Calu3 (cell line): Measurements from ENCODE around the gene DMPK. TPM values are rescaled to one million over a fixed set of nuclear protein-coding genes. Genes with fewer than 3 reads are reported as not detected.

Experiments used
- BruUV-seq: library from RNA; stranded (reverse); fragments of 400-500 nt; replicated peaks from 2 replicates; lab custom pipeline; 2021; lab: Mats Ljungman, UMichigan
- CTCF ChIA-PET: fragments of 300-600 bp; sonication (Branson Sonifier 250); formaldehyde crosslinking; loops from one replicate; lab custom pipeline; 2022; ENCODE audit warnings: antibody characterized with exemption; lab: Charles Lee
- DNase-seq: peaks from one replicate; pipeline ENCODE4 v3.0.0; 2022
- H3K27ac Mint-ChIP-seq: one replicate; pipeline ENCODE4 v1.8.0; 2022; ENCODE audit warnings: mixed read lengths; ENCODE audit not compliant: unreplicated experiment
- H3K27me3 Mint-ChIP-seq: one replicate; pipeline ENCODE4 v1.8.0; 2022; ENCODE audit warnings: mixed read lengths; ENCODE audit not compliant: unreplicated experiment
- H3K36me3 Mint-ChIP-seq: one replicate; pipeline ENCODE4 v1.8.0; 2022; ENCODE audit warnings: mild to moderate bottlenecking, moderate library complexity, mixed read lengths; ENCODE audit not compliant: insufficient read depth, unreplicated experiment
- H3K4me1 Mint-ChIP-seq: one replicate; pipeline ENCODE4 v1.8.0; 2022; ENCODE audit warnings: mild to moderate bottlenecking, low read depth, mixed read lengths; ENCODE audit not compliant: unreplicated experiment
- H3K4me3 Mint-ChIP-seq: one replicate; pipeline ENCODE4 v1.8.0; 2022; ENCODE audit warnings: mild to moderate bottlenecking, low read depth, moderate library complexity, mixed read lengths; ENCODE audit not compliant: unreplicated experiment
- H3K9me3 Mint-ChIP-seq: one replicate; pipeline ENCODE4 v1.8.0; 2022; ENCODE audit warnings: low read depth, mixed read lengths; ENCODE audit not compliant: unreplicated experiment
- intact Hi-C: fragments of 100-400 bp; cut with micrococcal nuclease; formaldehyde crosslinking; loops from one replicate; pipeline ENCODE4 v1.10.0; 2022; ENCODE audit not compliant: unreplicated experiment
- total RNA-seq: library from RNA; stranded (reverse); gene quantifications from 2 replicates; pipeline ENCODE4 v1.2.3, GENCODE V29; 2022
- TF ChIP-seq, protein P1 (sequence below): fragments of 200-600 bp; IDR thresholded peaks from one replicate; pipeline ENCODE4 v1.8.0; 2022; ENCODE audit warnings: antibody characterized with exemption; ENCODE audit not compliant: unreplicated experiment

Gene DMPK
- total RNA-seq, 1 experiment from 2014 or later = 70.8 TPM

DNA sequence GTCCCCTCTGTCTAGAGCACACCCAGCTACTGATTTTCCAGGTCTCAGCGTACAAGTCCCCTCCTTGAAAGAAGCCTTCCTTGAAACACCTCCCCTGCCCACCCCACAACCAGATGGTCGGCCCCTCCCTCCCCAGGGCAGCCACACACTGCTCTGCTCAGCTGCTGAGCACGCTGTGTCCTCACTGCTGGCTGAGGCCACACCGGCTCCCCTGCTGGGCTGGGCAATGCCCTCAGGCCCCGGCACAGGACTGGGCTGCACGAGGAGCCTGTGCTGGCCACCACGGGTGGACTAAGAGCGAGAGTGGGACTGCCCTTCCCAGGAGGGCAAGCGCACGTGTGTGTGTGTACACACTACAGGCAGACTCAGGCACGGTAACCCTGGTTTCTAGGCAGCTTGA lies 44.6 kb upstream of the DMPK start:
- DNase-seq = no peak
- no peaks in the 10 kb centered on the region for H3K27me3 Mint-ChIP-seq
- H3K4me3 Mint-ChIP-seq = no peak overlapping the region
- no peaks in the 10 kb centered on the region for H3K4me1 Mint-ChIP-seq
- CTCF ChIA-PET = interaction anchor here (1.0 kb wide), 1 partner anchor 10 kb away, joined by 7 read pairs; no protein-coding TSS in a partner anchor
- BruUV-seq = no TSS peak
- peaks cover 76% of the 10 kb centered on the region for H3K36me3 Mint-ChIP-seq
- intact Hi-C loops = no loop called here
- no peak overlapping the region for H3K27ac Mint-ChIP-seq
- H3K9me3 Mint-ChIP-seq = no peaks in the 10 kb centered on the region
- TF ChIP-seq, protein P1, sequence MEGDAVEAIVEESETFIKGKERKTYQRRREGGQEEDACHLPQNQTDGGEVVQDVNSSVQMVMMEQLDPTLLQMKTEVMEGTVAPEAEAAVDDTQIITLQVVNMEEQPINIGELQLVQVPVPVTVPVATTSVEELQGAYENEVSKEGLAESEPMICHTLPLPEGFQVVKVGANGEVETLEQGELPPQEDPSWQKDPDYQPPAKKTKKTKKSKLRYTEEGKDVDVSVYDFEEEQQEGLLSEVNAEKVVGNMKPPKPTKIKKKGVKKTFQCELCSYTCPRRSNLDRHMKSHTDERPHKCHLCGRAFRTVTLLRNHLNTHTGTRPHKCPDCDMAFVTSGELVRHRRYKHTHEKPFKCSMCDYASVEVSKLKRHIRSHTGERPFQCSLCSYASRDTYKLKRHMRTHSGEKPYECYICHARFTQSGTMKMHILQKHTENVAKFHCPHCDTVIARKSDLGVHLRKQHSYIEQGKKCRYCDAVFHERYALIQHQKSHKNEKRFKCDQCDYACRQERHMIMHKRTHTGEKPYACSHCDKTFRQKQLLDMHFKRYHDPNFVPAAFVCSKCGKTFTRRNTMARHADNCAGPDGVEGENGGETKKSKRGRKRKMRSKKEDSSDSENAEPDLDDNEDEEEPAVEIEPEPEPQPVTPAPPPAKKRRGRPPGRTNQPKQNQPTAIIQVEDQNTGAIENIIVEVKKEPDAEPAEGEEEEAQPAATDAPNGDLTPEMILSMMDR = no peak

DNA sequence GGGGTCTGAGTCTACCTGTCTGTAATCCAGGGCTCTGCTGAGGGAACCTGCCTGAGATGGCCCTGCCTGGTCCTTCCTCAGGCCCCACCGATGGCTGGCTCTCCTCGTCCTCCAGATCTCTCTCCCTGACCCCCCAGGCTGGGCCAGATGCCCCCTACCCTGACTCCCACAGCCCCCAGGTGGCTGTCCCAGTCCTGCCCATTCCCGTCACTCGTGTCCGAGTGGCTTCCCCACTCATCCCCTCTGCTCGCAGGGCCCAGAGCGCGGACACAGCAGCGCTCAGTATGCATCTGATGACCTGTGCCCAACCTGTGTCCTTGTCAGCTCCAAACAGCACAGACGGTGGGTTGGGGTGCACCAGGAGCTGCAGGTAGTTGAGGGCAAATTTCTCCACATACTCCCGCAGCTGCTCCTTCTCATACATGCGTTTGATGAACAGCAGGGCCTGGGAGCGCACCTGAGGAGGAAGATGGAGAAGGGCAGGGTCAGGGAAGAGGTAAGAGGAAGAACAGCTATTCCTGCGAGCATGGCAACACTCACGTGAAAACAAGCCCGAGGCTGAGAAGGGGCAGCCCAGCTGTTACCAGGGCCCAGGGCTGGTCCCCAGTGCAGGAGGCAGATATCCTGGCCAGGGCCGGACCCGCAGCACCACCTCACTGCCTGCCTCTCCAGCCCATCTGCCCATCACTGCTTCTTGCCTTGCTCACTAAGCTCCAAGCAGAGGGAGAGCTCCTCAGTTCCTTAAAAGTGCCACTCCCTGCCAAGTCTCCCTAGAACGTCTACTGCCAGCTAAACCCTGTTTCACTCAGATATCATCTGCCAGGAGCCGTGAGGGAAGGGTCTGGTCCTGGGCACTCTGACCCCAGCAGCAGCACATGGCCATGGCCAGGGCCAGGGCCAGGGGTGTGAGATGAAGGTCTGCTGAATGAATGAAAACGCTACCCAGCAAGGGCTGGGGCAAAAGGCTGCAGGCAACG lies 43.9 kb upstream of the DMPK start:
- no peaks in the 10 kb centered on the region for H3K4me1 Mint-ChIP-seq
- BruUV-seq = no TSS peak
- DNase-seq = no peak
- no peaks in the 10 kb centered on the region for H3K9me3 Mint-ChIP-seq
- no peaks in the 10 kb centered on the region for H3K27me3 Mint-ChIP-seq
- CTCF ChIA-PET = interaction anchor here (1.0 kb wide), 1 partner anchor 9 kb away, joined by 7 read pairs; no protein-coding TSS in a partner anchor
- peaks cover 72% of the 10 kb centered on the region for H3K36me3 Mint-ChIP-seq
- H3K27ac Mint-ChIP-seq = no peak overlapping the region
- intact Hi-C loops = no loop called here
- H3K4me3 Mint-ChIP-seq = no peak overlapping the region
- TF ChIP-seq, protein P1 = no peak

DNA sequence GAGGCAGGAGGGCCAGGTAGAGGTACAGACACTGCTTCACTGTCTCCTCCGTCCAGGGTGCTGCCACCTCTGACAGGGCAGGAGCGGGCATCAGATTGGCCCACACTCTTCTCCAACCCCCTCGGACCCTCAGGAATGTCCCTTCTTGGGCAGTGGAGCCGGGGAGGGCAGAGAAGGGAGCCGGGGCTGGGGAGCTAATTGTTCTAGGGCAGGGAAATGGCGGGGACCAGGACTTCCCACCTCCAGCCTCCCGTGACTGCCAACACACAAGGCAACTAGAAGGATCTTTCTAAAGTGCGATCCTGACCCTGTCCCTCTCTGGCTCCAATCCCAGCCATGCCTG lies 42.9 kb upstream of the DMPK start:
- CTCF ChIA-PET = no interaction called here
- H3K9me3 Mint-ChIP-seq = no peaks in the 10 kb centered on the region
- H3K27me3 Mint-ChIP-seq = no peaks in the 10 kb centered on the region
- H3K36me3 Mint-ChIP-seq = peaks cover 70% of the 10 kb centered on the region
- DNase-seq = no peak
- intact Hi-C loops = no loop called here
- no peaks in the 10 kb centered on the region for H3K4me1 Mint-ChIP-seq
- TF ChIP-seq, protein P1 = no peak
- H3K27ac Mint-ChIP-seq = no peak overlapping the region
- no peak overlapping the region for H3K4me3 Mint-ChIP-seq
- no TSS peak for BruUV-seq

DNA sequence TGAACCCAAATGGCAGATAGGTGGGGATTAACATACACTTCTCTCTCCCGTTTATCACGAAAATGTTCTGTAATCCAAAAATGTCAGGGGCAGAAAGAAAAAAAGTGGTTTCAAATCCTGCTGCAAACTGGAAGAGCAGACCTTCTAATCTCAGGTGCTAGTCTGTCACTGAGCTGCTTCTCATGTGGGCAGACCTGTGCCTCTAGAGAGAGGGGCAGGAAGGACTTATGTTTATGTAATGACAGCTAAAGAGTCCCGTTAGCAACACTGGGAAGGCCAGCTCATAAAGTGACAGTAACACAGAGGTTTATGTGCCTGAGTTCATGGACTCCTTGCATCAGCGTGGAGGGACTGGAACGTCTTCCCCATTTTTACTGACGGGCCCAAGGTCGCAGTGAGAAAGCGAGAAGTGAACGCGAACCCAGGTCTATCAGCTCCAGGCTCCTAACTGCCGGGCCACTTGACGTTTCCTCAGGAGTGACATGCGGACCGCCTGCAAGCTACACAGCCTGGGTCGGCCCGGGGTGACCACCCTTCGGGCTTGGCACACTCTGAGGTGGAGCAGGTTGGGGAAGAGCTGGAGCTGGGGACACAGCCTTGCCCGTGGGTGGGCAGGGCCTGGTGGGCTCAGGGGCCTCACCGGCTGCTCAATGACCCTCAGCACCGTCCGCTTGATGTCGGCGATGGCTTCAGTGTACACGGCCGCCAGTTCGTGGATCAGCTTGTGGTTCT lies 42.4 kb upstream of the DMPK start:
- CTCF ChIA-PET = interaction anchor here (1.1 kb wide), 1 partner anchor 94 kb away, joined by 3 read pairs; the partner anchor contains the start of gene FBXO46
- no peak for DNase-seq
- BruUV-seq = no TSS peak
- no peaks in the 10 kb centered on the region for H3K4me1 Mint-ChIP-seq
- H3K36me3 Mint-ChIP-seq = peaks cover 68% of the 10 kb centered on the region
- H3K9me3 Mint-ChIP-seq = no peaks in the 10 kb centered on the region
- TF ChIP-seq, protein P1 = no peak
- no peaks in the 10 kb centered on the region for H3K27me3 Mint-ChIP-seq
- peak overlapping the region; percentile 26 for H3K27ac Mint-ChIP-seq
- H3K4me3 Mint-ChIP-seq = no peak overlapping the region
- intact Hi-C loops = no loop called here
